Thymus (tissue), 11 donors: ENCODE results near the gene WDR53. TPM values are rescaled to one million over a fixed set of nuclear protein-coding genes. Genes with fewer than 3 reads are reported as not detected.
A peak's percentile ranks its signal among the peaks of the same experiment; 100 is the strongest.
"Not testable (repeated sequence)": the region's sequence is repeated elsewhere in the genome, so short reads cannot be mapped to it uniquely, and the experiment has no call there.

ENCODE experiments used
- DNase-seq, 9 donors: peaks; one replicate each; pipeline ENCODE4 v3.0.0-alpha.2; 2013; ENCODE audit warnings: low spot score in 9 of 9, low read depth in 6 of 9, missing footprints in 1 of 9
- H3K27ac ChIP-seq, 2 donors: one replicate each; pipeline ENCODE4 v1.5.1; 2013; ENCODE audit warnings: control low read depth in 1 of 2, low read depth in 1 of 2, low read length in 1 of 2, mild to moderate bottlenecking in 1 of 2, moderate library complexity in 1 of 2
- H3K27me3 ChIP-seq, 2 donors: one replicate each; pipeline ENCODE4 v1.5.1; 2013; ENCODE audit warnings: low read length in 1 of 2; ENCODE audit not compliant: control insufficient read depth in 2 of 2, insufficient read depth in 1 of 2
- H3K36me3 ChIP-seq, 2 donors: one replicate each; pipeline ENCODE4 v1.5.1; 2013; ENCODE audit warnings: low read length in 1 of 2, mild to moderate bottlenecking in 1 of 2, moderate library complexity in 1 of 2; ENCODE audit not compliant: control insufficient read depth in 2 of 2, insufficient read depth in 2 of 2
- H3K4me1 ChIP-seq, 2 donors: one replicate each; pipeline ENCODE4 v1.5.1; 2013; ENCODE audit warnings: low read length in 2 of 2; ENCODE audit not compliant: control insufficient read depth in 2 of 2, insufficient read depth in 2 of 2
- H3K4me3 ChIP-seq, 2 donors: one replicate each; pipeline ENCODE4 v1.5.1; 2013; ENCODE audit warnings: low read length in 2 of 2, control low read depth in 1 of 2, mild to moderate bottlenecking in 1 of 2
- H3K9me3 ChIP-seq, 2 donors: one replicate each; pipeline ENCODE4 v1.5.1; 2013; ENCODE audit warnings: low read length in 1 of 2, mild to moderate bottlenecking in 1 of 2; ENCODE audit not compliant: control insufficient read depth in 2 of 2, insufficient read depth in 1 of 2
- WGBS: extraction: QIAGEN DNeasy Blood & Tissue Kit; methylation state at CpG from one replicate; pipeline ENCODE4 v1.1.7; 2013; 5-methylcytosine and 5-hydroxymethylcytosine counted together
- polyA plus RNA-seq: library from polyadenylated mRNA; stranded (reverse); fragments of 200-250 nt; gene quantifications from one replicate; pipeline ENCODE4 v1.2.3, GENCODE V29; 2013
- total RNA-seq: library from RNA; stranded (reverse); fragments of 120-200 nt; gene quantifications from one replicate; pipeline ENCODE4 v1.2.4, GENCODE V29; 2013
- donor health status: healthy.

WDR53 gene
- total and polyA plus RNA-seq, 2 donors, result 13.4 to 28.1 TPM

DNA sequence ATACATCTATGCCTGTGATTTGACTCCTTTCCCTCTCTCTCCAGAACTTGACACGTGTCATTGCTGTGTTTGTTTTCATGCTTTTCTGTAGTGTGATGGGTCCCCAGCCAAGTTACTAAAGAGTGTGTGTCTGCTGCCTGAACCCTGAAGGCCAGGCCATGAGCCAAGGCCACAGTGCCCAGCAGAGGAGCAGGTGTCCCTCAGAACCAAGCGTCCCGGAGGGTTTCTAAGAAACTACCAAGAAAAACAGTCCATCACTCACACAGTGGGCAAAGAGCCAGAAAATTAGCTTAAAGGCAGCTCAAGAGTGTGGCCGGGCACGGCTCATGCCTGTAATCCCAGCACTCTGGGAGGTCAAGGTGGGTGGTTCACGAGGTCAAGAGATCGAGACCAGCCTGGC is 35.3 kb upstream of the WDR53 start:
- no peaks in the 10 kb centered on the region for H3K27me3 ChIP-seq
- no peak for DNase-seq
- no peak overlapping the region for H3K27ac ChIP-seq
- no peaks in the 10 kb centered on the region for H3K36me3 ChIP-seq
- peaks cover 4 to 15% of the 10 kb centered on the region in 2 donors for H3K4me1 ChIP-seq
- H3K4me3 ChIP-seq, result no peak overlapping the region
- H3K9me3 ChIP-seq, result no peaks in the 10 kb centered on the region
- 78% methylated on average over 7 of the region's 7 CpGs for WGBS

DNA sequence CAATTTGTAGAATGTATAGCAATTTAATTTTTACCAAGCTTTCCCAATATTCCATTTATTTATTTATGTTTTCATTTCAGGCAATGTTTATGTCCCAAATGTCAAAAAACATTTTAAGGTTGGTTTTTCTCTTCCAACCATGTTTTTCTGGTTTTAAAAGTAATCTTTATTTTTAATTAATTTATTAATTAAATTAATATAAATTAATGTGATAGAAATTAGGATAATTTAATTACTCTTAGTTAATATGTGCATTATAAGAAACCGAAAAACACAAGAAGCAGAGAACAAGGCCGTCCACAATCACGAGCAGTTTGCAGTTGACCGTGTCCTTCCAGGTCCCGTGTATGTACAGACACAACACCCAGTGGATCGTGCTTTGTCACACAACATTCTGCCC is 34.3 kb upstream of the WDR53 start:
- DNase-seq, result no peak
- Histone ChIP-seq H3K4me3 (no peak overlapping the region), H3K4me1 (peaks cover 4 to 21% of the 10 kb centered on the region in 2 donors), H3K9me3 (no peaks in the 10 kb centered on the region), H3K27me3 (no peaks in the 10 kb centered on the region), H3K36me3 (no peaks in the 10 kb centered on the region), H3K27ac (no peak overlapping the region)
- WGBS, result 98% methylated on average over 6 of the region's 6 CpGs

DNA sequence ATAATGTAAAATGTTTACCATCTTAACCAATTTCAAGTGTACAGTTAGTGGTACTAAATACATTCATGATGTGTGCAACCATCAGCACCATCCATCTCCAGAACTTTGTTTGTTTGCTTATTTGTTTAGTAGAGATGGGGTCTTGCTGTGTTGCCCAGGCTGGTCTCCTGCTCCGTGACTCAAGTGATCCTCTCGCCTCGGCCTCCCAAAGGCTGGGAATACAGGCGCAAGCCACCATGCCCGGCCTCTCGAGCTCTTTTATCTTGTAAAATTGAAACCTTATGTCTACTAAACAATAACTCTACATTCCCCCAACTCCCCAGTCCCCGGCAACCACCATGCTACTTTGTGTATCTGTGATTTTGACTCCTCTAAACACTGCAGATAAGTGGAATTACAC is 32.0 kb upstream of the WDR53 start:
- no peak overlapping the region for H3K27ac ChIP-seq
- 98% methylated on average over 7 of the region's 7 CpGs for WGBS
- H3K4me1 ChIP-seq, result peaks cover 4 to 24% of the 10 kb centered on the region in 2 donors
- H3K4me3 ChIP-seq, result no peak overlapping the region
- H3K27me3 ChIP-seq, result no peaks in the 10 kb centered on the region
- no peaks in the 10 kb centered on the region for H3K36me3 ChIP-seq
- no peaks in the 10 kb centered on the region for H3K9me3 ChIP-seq
- DNase-seq, result no peak

DNA sequence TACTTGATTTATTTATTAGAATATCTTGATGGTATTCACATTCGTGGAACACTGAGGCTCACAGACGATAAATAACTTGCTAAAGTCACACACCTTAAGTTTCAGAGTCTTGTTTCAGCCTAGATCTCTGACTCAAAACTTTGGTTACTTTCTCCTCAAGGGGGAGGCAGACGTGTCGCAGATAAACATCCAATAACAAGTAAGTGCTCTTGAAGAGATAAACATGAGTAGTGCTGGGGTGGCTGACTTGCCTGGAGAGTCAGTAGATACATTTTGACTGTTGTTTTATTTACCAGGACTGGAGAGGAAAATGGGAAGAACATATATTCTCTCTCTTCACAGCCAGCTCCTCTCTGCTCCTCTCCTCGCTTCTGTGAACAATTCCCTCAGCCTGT is 31.4 kb upstream of the WDR53 start:
- no peak for DNase-seq
- Histone ChIP-seq H3K27ac (no peak overlapping the region), H3K9me3 (no peaks in the 10 kb centered on the region), H3K27me3 (no peaks in the 10 kb centered on the region), H3K36me3 (no peaks in the 10 kb centered on the region), H3K4me3 (no peak overlapping the region), H3K4me1 (peaks cover 4 to 21% of the 10 kb centered on the region in 2 donors)
- 96% methylated on average over 5 of the region's 5 CpGs for WGBS

DNA sequence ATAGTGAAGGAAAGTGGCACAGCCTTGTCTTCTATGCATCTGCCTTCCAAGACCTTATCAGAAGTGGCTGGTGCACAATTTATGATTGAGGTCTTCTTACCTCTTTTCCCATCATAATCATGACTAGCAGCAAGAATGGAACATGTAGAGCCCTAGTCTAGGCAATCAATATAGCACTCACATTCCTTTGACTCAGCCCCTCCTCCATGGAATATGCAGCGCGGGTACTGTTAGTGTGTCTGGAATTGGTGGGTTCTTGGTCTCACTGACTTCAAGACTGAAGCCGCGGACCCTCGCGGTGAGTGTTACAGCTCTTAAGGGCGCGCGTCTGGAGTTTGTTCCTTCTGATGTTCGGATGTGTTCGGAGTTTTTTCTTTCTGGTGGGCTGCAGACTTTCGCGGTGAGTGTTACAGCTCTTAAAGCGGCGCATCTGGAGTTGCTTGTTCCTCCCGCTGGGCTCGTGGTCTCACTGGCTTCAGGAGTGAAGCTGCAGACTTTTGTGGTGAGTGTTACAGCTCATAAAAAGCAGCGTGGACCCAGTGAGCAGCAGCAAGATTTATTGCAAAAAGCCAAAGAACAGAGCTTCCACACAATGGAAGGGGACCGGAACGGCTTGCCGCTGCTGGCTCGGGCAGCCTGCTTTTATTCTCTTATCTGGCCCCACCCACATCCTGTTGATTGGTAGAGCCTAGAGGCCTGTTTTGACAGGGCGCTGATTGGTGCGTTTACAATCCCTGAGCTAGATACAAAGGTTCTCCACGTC is 29.8 kb upstream of the WDR53 start:
- H3K4me1 ChIP-seq, H3K36me3 ChIP-seq, H3K27me3 ChIP-seq, H3K9me3 ChIP-seq: not testable (repeated sequence)
- peak overlapping the region; percentile 52 to 63 for H3K27ac ChIP-seq
- peak overlapping the region; percentile 26 to 44 for H3K4me3 ChIP-seq
- WGBS, result 9% methylated on average over 25 of the region's 25 CpGs
- DNase-seq, result peak in 3 of 9 donors; percentile 32 to 57 (median 48)

DNA sequence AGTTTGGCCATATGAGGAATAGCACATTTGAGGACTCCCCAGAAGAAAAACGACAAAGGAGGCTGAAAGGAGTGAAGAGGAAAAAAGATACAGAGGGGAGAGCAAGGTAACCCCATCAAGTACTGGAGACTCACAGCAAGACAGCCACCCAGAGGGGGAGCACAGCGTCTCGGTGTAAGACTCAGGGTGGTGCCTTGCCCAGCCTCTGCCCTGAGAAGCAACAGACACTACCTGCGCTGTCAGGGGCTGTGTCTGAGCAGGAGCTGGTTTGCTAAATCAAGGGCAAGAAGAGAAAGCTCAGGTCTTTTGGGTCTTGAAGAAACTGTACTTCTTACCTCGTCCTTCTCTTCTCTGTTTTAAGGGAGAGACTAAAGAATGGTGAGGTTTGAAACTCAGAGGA is 28.0 kb upstream of the WDR53 start:
- no peaks in the 10 kb centered on the region for H3K36me3 ChIP-seq
- WGBS, result 80% methylated on average over 5 of the region's 5 CpGs
- no peak overlapping the region for H3K27ac ChIP-seq
- no peak overlapping the region for H3K4me3 ChIP-seq
- H3K27me3 ChIP-seq, result no peaks in the 10 kb centered on the region
- H3K4me1 ChIP-seq, result peaks cover 0 to 10% of the 10 kb centered on the region in 2 donors
- no peak for DNase-seq
- H3K9me3 ChIP-seq, result no peaks in the 10 kb centered on the region

DNA sequence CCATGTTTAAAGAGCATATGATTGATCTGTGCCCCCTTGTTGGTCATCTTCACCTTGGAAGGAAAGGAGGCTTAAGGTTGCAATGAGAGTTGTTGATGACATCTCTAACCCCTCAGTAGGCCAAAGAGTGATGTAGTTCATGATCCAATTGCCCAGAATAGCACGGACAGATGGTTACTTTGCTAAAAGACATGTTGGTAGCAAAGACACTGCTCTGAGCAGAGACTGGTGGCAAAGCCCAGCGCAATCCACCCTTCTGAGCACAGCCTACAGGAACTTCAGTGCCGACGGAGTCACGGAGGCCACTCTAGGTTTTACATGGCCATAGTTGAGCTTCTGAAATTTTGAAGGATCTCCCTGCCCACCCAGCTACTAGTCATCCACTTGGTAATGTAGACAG is 21.9 kb upstream of the WDR53 start:
- no peaks in the 10 kb centered on the region for H3K4me1 ChIP-seq
- H3K27me3 ChIP-seq, result no peaks in the 10 kb centered on the region
- DNase-seq, result no peak
- H3K9me3 ChIP-seq, result no peaks in the 10 kb centered on the region
- H3K4me3 ChIP-seq, result no peak overlapping the region
- H3K36me3 ChIP-seq, result peaks cover 3 to 10% of the 10 kb centered on the region in 2 donors
- H3K27ac ChIP-seq, result no peak overlapping the region
- 97% methylated on average over 5 of the region's 5 CpGs for WGBS

DNA sequence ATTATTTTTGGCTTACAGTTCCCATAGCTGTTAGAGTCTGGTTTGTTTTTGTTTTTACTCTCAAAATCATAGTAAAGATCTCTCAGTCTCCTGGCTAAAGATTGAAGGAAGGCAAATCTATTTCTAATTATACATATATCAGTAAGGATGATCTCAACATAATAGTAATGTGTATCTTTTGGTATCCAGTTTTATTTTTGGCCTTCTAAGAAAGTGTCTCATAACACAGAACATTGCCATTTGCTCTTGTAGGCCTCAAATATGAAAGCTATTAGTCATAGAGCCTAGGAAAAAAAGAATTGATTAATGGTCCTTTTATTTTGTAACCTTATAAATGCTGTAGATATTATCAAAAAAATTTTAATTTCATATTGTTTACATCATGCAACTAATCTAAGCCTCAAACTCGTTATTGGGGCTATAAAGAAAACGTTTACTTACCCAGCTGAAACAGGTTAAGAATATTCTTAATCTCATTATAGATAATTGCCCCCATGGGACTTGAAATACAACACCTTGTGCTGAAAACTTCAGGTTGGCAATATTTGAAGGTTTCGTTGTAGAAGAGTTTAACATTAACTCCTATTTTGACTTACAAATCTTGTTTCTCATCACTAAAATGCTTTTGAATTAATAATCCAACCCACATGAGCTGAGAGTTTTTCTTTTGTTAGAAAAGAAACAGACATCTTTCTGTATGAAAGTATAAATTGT is 16.8 kb upstream of the WDR53 start:
- DNase-seq, result no peak
- Histone ChIP-seq H3K4me3 (no peak overlapping the region), H3K27me3 (no peaks in the 10 kb centered on the region), H3K36me3 (peaks cover 10 to 33% of the 10 kb centered on the region in 2 donors), H3K27ac (no peak overlapping the region), H3K4me1 (no peaks in the 10 kb centered on the region), H3K9me3 (no peaks in the 10 kb centered on the region)
- WGBS, result 95% methylated on average over 3 of the region's 3 CpGs

DNA sequence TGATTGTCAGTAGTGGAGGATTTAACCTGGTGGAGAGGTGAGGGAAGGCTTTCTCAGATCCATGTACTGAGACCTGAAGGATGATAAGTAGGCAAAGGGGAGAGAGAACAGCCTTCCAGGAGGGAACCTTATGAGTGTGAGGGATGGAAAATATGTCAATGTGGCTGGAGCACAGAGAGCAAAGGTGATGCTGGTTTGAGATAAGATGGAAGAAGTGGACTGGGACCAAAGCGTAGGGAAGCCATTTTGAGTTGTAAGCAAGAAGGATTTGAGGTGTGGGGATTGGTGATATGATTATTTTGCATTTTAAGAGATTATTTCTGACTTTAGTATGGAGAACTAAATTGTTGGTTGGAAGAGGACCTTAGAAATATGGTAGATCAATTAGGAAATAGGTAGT is 4.0 kb upstream of the WDR53 start:
- Histone ChIP-seq H3K4me1 (peaks cover 13 to 16% of the 10 kb centered on the region in 2 donors), H3K4me3 (no peak overlapping the region), H3K36me3 (peaks cover 1 to 2% of the 10 kb centered on the region in 2 donors), H3K27me3 (no peaks in the 10 kb centered on the region), H3K9me3 (no peaks in the 10 kb centered on the region), H3K27ac (no peak overlapping the region)
- DNase-seq, result no peak
- 51% methylated on average over 1 of the region's 1 CpG for WGBS
